Ammon's horn (tissue), 1 donor: Measurements from ENCODE around the gene OR8K1.

Source experiments
- DNase-seq: peaks from one replicate; pipeline ENCODE4 v3.0.0-alpha.2; 2016; ENCODE audit warnings: low spot score

Gene OR8K1

DNA sequence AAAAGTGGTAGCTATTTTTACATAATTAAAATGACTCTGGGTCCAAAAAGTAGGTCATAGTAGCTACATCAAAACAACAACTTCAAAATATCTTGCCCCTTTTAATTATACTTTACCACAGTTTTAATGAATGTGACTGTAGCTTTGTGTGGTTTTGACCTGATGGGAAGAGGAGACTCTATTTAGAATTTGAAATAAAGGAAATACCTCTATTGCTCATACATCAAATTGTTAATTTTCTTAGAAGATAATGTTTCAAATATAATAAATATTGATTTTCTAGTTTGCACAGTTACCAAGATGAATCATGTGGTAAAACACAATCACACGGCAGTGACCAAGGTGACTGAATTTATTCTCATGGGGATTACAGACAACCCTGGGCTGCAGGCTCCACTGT, at the start of gene OR8K1:
Gene OR8K1 (plus strand): TSS at position 301 of the 400 bp plus-strand sequence. CDS start 0 bp downstream, at position 301.
- no peak for DNase-seq

DNA sequence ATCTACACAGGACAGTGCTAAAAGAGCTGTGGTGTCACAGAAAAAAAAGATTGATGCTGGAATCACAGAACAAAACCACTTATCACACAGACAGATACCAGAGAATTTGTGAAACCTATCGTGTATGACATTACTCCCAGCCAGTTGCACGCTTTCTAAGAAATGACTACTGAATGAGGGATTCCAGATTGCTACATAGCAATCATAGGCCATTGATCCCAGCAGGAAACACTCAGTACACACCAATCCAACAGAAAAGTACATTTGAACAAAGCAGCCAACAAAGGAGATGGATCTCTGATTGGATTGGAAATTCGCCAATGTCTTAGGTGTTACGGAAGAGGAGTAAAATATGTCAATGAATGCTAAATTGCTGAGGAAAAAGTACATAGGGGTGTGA, 48.9 kb upstream of the OR8K1 start:
- DNase-seq = no peak

DNA sequence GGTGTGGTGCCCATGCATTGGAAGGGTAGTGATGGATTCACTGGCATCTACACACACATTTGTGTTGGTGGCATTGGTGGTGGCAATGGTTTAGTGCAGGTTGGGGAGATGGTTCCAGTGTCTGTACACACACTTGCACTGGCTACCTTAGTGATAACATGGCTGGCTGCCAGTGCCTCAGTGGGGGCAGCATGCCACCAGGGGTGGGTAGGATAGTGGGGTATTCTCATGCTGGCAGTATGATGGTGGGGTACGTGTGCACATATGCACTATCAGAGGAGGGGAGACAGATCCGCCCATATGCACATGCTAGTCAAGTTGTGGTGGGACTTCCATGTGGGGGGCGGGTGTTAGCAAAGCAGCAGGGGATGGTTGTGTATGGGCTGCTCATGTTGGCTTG, 38.0 kb upstream of the OR8K1 start:
- DNase-seq = no peak

DNA sequence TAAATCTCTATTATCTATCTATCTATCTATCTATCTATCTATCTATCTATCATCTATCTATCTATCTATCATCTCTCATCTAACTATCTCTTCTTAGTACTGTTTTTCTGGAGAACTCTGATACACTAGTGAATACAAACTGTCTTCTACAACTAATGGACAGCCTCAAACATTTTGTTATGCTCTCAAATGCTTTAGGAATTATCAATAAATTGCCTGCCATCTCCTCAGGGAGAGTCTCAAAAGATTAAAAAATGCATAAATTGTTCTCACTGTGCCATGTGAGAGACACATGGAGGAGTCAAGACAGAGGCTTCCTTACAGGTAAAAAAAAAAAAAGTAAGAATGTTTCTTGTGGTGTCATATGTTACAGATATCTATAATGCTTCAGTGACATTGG, 31.0 kb upstream of the OR8K1 start, which contains the start of gene OR8K3:
Gene OR8K3 (plus strand): TSS at position 301 of the 400 bp plus-strand sequence. CDS start 3,163 bp downstream, outside the sequence.
- DNase-seq = no peak

DNA sequence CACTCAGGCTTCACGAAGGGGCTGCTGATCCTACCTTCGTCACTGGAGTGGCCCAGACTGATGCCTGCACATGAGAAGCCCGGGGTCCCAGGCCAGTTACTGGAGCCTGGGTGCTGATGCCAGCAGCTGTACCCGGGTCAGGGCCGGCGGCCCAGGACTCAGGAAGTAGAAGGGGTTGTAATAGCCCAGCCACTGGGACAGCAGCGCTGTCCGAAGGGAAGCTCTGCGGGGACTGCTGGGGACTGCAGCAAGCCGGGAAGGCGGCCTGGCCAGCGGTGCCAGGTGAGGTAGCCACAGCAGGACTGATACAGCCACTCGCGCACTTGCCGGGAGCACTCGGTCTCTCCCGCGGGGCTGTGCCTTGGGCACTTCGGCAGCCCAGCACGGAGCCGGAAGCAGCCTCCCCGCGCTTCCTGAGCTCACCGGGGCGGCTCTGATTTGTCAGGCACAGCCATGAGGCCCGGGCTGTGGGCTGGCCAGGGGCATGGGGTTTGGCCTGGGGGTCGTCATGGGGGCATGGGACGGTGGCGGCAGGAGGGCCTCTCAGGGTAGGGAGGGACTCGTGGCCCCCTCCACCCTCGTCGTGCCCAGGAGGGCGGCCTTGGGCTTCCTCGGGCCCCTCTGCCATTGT, 13.9 kb upstream of the OR8K1 start:
- no peak for DNase-seq

DNA sequence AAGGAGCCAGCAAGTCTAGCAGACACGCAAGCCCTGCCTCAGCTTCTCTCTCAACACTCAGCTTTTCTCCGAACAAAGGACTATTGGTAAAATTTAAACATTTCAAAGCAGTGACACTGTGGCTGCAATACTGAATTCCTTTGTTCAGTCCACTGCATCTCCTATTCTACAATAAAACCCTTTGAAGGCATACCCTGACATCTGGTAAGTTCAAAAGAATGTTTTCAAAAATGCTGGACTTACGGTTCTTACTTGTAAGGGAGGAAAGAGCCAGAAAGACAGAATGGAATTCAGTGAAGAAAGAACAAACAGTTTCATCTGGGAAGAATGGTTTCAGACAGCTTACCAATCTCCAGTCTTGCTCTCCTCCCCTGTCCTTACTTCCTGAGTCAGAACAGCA, 12.7 kb upstream of the OR8K1 start:
- no peak for DNase-seq

DNA sequence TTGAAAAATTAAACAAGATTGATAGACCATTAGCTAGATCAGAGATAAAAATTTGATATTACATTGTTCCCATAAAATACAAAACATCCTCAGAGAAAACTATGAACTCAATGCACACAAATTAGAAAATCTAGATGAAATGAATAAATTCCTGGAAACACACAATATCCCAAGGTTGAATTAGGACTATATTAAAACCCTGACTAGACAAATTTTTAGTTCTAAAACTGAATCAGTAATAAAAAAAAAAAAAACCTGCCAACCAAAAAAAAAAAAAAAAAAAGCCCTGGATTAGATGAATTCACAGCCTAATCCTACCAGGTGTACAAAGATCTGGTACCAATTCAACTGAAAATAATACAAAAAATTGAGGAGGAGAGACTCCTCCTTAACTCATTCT, 5.5 kb upstream of the OR8K1 start:
- DNase-seq = no peak

DNA sequence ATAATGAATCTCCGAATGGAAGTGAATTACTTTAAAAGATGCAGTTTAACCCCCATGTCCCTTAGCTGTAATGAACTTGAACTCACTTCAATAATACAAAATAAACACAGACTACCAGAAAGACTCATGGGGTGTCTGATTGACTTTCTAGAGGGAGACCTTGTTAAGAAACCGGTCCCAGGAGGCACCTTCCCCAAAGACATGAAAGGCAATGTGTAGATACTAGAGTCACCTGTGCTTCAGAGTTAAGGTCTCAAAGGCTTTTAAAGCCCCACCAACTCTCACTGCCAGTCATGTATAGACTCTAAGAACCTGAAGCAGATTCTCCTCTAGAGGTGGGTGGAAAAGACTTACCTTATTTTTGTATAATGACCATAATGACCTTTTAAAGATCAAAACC, 8.2 kb downstream of the OR8K1 start, which contains the start of gene OR8J1:
Gene OR8J1 (plus strand): TSS at position 301 of the 400 bp plus-strand sequence. CDS start 5,956 bp downstream, outside the sequence.
- DNase-seq = no peak

DNA sequence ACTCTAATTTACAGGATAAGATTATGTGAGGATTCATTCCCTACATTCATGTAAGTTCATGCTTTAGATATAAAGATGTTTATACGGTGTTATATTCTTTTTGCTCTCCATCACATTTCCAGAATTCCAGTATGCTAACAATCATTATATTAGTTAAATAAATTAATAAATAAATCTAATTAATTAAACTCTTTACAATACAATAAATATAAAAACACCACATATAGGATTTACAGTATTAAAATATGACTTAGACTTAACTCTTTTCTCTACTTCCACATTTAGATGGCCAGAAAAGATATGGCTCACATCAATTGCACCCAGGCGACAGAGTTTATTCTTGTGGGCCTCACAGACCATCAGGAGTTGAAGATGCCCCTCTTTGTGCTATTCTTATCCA, 29.5 kb downstream of the OR8K1 start, which contains the start of gene OR8U1:
Gene OR8U1 (plus strand): TSS at position 301 of the 400 bp plus-strand sequence. CDS start 0 bp downstream, at position 301.
- DNase-seq = no peak

DNA sequence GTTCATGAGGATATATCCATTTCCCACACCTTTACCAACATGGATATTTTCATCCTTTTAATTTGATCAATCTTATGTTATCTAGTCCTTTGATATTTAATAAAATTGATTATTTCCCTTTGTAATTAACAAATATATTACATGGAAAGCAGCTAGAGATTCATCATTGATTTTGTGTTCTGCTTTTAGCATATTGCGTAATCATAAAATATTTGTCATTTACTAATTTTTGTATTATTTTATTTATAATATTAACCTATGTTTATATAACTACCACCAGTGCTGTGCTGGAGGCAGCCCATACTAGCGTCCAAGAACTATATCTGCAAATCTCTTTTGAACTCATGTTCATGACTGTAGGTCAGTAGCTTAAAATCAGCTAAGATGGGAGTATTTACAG, 34.3 kb downstream of the OR8K1 start:
- DNase-seq = no peak

DNA sequence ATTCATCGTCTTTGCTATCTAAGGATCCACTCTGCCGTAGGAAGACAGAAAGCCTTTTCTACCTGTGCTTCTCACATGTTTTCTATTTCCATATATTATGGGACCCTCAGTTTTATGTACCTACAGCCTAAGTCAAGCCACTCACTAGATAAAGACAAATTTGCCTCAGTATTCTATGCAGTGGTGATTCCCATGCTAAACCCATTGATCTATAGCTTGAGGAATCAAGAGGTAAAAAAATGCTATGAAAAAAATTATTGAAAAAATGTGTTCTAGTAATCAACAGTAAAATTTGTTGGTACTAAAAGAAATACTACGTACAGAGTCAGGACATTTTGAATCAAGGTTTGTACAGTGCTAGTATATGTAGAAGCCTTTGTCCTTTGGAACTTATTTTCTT, 48.5 kb downstream of the OR8K1 start:
- no peak for DNase-seq

DNA sequence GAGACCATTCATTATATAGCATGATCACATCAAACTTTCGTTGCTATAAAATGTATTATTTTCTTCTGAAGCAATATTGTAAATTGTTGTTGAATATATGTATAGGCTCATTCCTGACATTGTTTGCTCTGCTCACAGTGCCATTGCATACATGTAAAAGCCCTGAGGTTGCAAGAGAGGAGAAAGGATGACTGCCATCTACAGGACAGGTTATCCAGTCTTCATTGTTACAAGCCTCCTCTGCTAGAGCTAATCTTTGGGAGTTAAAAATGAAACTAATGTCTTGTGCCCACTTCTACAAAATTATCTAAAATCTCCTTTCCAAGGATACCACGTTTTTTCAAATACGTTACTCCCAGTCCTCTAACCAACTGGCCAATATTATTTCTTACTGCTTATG, 50.2 kb downstream of the OR8K1 start:
- DNase-seq = no peak
